GM19372 (cell line): ENCODE measurements around the gene CCDC201.

Source experiments
- ATAC-seq: cut with Tn5 transposase; IDR thresholded peaks from one replicate; pipeline ENCODE4 v1.9.1; 2021; ENCODE audit warnings: mild to moderate bottlenecking, low read depth, moderate library complexity; ENCODE audit not compliant: unreplicated experiment

Gene CCDC201

DNA sequence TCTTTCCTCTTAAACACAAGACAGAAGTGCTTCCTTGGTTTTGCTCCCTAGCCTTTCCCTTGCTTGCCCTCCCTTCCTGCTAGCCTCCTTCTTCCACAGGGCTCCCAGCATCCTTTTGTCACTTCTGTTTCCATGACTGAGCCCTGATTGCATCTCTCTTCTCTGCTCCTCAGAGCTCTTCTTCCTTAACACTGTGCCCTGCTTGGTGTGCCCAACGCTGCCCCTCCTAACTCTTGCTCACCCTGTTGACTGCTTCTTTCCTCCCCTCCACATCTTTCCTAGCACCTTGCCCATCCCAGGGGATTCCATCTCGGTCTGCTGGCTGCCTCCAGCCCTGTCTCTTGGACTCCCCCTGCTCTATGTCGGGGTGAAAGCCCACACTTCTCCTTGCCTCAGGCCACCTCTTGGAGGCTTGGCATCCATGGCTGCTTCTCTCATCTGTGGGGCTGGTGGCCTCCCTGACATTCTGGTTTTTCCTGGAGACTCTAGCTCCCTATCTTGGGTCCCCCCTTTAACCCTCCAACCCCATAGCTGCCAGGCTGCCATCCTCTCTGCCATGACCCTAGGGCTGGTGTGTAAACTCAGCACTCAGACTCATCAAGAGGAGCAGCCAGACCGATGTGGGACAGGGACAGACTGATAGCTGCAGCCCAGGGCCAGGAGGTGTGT lies 21.2 kb upstream of the CCDC201 start:
- no peak for ATAC-seq

DNA sequence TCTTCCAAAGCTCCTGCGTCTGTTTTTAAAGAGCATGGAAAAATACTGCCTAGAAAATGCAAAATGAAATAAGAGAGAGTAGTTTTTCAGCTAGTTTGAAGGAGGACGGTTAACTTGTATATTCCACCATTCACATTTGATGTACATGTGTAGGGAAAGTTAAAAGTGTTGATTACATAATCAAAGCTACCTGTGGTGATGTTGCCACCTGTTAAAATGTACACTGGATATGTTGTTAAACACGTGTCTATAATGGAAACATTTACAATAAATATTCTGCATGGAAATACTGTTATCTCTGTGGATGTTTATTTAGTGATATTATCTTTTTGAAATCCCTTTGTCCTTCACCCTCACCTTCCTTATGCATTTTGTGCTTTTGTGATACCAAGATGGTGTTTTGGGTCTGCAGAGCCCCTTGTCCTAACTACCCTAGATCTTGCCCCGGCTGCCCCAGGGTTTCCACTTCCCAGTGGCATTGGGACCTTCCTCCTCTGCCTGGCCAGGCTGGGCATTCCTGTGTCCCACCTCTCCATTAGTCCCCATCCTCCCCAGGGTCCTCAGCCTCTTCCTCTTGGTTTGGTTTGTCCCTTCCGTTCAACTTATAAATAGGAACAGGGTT lies 20.6 kb upstream of the CCDC201 start:
- no peak for ATAC-seq

DNA sequence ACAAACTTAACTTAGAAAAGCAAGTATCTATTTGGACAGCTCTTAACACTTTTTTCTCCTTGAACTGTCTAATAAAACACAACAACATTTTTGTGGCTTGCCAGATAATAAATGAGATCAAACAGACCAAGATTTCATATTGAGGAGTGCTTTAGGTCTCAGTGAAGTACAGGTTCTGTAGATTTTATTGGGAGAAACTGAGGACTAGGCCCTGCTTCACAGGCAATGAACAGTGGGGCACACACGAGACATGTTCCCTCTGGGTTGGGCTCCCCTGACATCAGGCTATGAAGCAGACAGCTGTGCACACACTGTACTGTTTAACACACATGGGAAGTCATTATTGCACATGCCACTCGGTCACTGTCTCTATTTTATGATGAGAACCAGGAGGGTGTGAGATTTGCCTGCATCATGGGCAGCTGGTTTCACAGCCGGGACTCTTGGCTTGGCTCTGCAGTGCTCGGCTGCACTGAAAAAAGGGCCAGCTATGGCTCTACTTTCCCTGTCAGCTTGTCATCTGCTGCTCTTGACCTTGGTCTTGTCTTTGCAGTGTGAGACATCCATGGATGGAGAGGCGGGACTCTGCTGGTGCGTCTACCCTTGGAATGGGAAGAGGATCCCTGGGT lies 19.6 kb upstream of the CCDC201 start:
- ATAC-seq, result no peak

DNA sequence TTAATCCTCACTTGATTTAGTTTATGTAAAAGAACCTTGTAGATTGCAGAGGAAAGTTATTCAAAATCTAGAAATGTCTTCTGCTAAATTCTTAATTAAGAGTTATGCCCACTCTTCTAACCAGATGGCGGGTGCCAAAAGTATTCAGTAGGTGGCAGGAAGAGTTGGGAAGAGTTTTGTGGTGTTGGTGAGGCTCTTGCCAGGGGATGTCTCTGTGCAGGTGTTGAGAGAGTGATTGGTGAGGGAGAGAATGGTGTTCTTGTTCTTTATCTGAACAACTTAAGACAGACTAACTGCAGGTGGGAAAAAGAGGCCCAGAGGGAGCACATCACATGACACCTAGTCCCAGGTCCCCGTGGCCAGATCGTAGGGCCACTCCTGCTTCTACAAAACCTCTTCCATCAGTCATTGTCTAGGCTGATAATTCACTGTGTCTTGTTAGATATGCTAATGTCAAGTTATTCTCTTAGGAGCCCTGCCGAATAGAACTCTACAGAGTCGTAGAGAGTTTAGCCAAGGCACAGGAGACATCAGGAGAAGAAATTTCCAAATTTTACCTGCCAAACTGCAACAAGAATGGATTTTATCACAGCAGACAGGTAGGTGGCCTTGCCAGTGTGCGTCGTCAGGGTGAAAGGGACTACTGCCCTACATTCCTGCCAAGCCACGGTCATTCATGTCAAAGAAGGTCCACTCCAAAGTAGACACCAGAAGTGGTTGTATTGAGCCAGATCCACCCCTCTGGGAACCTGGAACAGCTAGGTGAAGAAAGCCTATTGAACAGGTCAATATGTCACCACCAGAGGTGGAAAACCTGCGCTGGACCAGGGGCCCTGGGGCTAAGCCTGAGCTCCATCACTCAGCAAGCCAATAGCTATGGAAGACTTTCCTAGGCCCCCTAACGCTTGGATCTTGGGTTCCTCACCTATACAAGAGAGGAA lies 18.9 kb upstream of the CCDC201 start:
- no peak for ATAC-seq

DNA sequence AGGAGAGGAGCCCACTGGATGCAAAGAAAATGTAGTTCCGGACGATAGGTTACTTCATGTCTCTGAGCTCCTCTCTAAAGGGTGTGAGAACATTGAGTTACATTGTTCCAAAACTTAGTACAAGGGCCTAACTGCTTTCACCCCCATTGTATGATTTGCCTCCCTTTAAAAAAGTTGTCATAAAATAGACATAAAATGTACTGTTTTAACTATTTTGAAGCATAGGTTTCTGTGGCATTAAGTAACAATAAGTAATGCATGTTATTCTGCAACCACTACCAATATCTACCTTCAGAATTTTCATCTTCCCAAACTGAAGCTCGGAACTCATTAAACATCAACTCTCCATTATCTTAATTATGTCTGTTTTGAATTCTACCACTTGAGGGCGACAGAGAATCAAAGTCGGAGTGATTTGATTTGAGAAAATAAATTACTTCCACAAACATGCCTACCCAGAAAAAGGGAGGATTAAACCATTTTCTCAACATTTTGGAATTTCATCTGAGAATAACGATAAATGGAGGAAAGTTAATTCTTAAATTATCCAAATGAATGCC lies 18.1 kb upstream of the CCDC201 start:
- ATAC-seq, result no peak

DNA sequence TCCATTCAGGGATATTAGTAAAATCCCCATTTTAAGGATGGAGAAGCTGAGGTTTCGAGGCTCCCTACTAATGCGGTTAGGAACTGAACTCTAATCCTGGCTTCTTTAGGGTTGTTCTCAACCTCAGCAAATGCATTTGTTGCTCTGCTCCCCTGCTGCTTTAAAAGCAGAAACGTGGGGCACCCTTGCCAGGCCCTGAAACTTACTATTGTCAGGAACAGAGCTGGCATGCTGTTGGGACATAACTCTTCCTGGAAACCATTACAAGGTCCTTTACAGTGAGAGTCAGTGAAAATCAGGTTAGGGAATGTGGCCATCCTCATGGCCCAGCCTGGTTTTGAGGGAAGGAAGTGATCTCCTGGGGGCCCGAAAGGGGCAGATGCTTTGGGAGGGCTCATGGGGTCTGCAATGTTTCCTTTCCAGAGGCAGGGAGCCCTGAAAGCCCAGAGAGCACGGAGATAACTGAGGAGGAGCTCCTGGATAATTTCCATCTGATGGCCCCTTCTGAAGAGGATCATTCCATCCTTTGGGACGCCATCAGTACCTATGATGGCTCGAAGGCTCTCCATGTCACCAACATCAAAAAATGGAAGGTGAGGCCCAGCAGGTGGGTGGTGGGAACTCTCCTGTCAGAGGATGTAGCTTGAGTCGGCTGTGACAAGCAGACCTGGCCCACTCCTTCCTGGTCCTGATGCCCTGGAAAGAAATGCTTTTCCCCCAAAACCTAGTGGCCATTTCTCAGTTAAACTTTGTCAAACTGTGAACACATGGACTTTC lies 17.4 kb upstream of the CCDC201 start:
- ATAC-seq, result no peak

DNA sequence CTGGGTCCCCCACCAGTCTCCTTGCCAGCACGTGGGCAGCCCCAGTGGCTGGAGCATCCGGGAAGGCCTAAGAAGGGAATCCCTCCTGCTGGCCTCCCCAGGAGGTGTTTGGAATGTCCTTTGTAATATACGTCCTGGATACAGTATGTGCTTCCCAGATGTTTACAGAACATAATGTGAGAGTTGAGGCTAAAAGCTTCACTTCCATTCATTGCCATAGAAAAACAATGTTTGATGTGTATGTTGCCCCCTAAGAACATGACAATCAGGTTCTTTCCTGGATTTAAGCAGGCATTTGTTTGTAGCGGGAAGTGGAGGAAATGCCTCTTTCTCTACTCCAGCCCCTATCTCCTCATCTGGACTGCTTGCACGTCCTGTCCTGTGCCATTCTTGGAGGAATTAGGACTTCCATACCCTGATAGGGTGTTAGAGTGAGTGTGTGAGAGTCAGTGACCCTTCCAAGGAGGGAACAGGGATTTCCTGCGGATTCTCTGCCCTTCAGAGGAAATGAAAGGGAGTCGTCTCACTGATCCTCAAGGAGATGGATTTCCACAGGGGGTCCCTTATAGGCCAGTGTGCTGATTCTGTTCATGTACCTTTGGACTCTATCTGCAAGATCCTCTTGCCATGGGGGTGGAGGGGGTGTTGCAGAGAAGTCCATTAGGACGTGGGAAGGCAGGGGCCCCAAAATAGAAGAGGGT lies 16.6 kb upstream of the CCDC201 start:
- ATAC-seq, result no peak

DNA sequence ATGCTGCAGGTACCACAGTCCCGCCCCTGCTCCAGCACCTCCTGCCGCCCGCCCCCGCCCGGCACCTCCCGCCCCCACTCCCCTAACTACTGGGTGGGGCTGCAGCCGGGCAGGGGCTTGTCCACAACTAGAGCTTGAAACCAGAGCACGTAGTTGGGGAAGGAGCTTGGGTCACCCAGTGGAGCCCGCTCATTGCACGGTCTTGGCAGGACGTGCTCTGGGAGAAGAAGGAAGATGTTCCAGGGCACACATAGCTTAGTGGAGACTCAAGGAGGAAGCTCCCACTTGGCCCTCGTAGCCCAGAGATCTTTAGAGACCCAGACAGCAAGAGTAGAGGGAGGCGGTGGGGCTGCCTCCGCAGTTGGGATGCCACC lies 16.1 kb upstream of the CCDC201 start:
- ATAC-seq, result no peak

DNA sequence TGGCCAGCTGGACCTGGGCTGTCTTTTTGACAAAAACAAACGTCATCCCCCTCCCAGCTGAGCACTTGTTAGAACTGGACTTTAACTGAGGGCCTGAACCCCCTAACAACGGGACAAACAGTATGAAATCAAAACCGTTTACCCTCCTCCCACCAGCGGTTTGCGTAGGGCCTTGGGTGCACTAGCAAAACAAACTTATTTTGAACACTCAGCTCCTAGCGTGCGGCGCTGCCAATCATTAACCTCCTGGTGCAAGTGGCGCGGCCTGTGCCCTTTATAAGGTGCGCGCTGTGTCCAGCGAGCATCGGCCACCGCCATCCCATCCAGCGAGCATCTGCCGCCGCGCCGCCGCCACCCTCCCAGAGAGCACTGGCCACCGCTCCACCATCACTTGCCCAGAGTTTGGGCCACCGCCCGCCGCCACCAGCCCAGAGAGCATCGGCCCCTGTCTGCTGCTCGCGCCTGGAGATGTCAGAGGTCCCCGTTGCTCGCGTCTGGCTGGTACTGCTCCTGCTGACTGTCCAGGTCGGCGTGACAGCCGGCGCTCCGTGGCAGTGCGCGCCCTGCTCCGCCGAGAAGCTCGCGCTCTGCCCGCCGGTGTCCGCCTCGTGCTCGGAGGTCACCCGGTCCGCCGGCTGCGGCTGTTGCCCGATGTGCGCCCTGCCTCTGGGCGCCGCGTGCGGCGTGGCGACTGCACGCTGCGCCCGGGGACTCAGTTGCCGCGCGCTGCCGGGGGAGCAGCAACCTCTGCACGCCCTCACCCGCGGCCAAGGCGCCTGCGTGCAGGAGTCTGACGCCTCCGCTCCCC lies 15.5 kb upstream of the CCDC201 start, which contains the start of gene IGFBP1:
Gene IGFBP1 (plus strand): TSS at position 304 of the 808 bp plus-strand sequence. CDS start 165 bp downstream, at position 469.
- no peak for ATAC-seq

DNA sequence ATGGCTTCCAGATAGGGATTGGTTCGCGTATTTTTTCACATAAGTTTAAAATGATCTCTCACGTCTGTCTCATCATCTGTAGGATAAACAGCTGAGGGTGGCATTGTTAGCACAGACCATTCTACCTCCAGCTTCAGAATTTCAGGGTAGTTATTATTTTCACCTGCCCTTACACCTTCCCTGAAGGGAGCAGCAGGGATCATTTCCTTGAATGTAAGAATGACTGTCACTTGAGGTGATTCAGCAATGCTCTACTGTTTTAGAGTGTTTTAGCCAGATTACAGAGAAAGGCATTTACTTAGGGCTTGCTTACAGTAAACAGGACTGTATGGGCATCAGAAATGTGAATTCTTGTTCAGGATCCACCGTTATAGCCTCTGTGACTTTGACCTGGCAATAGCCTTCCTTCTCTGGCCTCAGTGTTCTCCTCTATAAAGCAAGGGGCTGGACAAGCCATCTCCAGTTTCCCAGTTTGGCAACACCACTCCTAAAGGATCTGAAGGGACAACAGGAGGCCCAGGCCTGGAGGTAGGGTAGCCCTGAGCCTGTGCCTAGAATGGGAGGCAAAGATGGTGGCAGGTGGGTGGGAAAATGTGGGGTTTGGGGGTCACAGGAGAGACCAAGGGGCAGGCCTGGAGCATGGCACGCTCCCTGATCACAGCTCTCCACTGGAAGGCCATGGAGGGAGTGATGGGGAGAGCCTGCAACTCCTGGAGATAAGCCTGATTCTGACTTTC lies 14.2 kb upstream of the CCDC201 start:
- no peak for ATAC-seq

DNA sequence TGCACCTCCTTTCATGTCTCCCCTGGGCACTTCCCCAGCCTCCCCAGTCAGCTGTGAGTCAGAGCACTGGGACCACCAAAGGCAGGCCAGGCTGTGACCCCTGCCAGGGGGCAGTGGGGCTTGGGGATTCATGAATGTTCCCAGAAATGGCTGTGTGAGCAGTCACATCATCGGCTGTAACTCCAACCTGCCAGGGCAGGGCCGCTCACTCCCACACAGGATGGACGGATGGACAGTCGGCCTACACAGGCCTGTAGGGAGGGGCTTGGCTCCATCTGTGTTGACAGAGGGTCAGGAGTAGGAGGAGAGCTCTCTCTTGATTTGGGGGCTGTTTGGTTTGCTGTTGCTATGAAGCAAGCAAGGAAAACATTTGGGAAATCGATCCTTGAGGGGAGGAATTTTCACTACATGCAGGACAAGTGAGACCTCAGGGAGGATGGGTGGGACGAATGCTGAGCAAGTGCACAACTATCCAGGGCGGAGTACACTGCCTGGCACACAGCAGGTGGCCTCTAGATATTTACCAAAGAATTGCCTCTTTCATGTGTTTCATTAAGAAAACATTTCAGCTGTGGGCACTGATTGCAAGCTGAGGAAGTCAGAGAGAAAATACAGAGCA lies 12.5 kb upstream of the CCDC201 start:
- no peak for ATAC-seq

DNA sequence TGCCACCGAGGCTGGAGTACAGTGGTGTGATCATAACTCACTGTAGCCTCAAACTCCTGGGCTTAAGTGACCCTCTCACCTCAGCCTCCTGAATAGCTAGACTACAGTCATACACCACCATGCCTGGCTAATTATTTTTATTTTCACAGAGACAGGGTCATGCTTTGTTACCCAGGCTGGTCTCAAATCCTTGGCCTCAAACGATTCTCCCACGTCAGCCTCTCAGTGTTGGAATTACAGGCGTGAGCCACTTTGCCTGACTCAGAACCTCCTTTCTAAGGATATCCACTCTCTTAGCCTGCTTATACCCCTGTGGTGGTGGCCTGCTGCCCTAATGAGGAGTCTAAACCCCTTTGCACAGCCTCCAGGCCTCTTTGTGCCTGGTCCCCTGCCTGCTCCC lies 11.3 kb upstream of the CCDC201 start:
- no peak for ATAC-seq

DNA sequence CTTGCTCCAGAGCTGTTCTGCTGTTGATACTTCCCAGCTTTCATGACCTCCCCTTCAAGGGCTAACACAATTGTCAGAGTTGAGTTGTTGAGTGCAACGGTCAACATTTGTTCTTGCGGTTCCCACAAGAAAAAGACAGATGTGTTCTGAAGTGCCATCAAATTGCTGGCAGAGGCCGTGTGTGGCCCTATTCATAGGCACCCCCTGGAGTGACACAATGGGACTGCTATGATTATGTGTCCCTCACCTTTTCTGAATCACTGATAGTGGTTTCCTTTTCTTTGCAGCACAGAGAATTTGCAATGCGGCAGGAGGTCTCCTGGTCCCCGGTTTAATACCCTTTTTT lies 9.6 kb upstream of the CCDC201 start:
- no peak for ATAC-seq

DNA sequence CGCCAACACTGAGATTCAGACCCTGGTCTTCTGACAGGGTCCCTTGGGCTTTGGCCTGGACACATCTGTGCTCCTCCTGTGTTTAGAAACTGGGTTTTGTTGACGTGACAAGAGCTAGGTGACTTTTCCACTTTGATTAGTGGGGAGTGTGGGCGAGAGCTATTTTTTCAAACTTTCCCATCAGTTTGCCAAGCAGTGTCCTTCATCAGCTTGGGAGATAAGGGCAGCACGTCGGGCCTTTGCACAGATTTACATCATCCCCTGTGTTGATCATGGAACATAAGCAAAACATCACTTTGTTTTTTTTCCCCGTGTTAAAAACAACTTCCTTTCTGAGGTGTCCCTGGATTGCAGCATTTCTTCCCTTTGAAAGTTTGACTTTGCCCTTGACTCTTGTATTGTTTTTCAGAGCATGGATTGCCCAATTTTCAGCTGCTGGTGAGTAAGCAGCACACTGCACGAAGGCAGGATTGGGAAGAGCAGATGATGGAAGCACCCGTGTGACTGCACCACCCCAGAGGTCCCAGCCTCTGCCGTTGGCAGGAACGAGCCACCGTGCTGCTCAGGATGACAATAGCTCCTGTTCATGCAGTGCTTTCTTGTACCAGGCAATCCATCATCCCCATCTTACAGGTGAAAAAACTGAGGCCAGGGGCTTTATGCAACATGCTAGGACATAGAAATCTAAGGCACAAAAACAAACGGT lies 9.0 kb upstream of the CCDC201 start:
- no peak for ATAC-seq

DNA sequence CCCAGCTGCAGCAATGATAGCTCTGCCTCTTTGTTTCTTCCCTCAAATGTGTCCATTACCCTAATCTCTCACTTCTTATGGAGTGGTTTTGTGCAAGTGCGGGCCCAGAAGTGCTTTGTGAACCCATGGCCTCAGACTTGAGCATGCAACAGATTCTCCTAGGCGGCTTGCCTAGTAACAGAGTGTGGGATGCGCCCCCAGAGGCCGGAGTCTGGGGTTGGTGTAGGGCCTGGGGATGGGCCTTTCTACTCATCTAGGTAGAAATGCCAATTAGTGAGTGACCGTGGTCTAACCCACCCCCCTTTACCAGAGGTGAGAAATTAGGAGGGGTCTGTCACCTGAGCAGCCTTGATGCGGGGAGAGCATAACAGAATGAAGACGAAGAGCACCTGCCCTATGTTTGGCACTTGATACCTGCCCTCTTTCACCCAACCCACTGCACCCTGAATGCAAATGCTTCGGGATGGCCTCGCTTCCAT lies 8.4 kb upstream of the CCDC201 start:
- no peak for ATAC-seq

DNA sequence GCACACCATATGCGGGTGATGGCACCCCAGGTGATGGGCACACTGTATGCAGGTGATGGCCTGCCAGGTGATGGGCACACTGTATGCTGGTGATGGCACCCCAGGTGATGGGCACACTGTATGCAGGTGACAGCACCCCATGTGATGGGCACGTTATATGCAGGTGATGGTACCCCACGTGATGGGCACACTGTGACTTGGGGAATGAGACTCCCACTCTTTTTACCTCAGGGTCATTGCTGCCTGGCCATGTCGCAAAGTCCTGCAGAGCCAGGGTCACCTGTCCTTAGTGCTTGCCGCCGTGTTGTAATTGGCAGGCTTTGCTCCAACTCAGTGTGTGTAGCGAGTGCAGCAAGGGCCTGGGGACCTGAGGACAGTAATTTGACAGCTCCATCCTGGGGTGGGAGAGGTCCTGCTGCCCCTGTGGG lies 7.6 kb upstream of the CCDC201 start:
- ATAC-seq, result no peak
